Astrocyte (in vitro differentiated cells and primary cell): Measurements from ENCODE around the gene ATP5F1D. TPM values are rescaled to one million over a fixed set of nuclear protein-coding genes. Genes with fewer than 3 reads are reported as not detected.

Experiments used
- DNase-seq: peaks from one replicate; pipeline ENCODE4 v3.0.0-alpha.2; 2010; ENCODE audit warnings: low read depth
- FAIRE-seq: peaks from 2 replicates; lab custom pipeline; 2011; peaks lifted over from hg19 to GRCh38; lab: Jason Lieb, UNC
- H2AFZ ChIP-seq: 2 replicates; pipeline ENCODE4 v1.6.0; 2012; ENCODE audit warnings: low read depth, low read length, inconsistent platforms
- H3K27ac ChIP-seq: 2 replicates; pipeline ENCODE4 v1.5.1; 2011; ENCODE audit warnings: low read depth, low read length, inconsistent platforms
- H3K27me3 ChIP-seq: 2 replicates; pipeline ENCODE4 v1.6.0; 2011; ENCODE audit warnings: low read length, inconsistent platforms; ENCODE audit not compliant: insufficient read depth
- H3K36me3 ChIP-seq: 2 replicates; pipeline ENCODE4 v1.5.1; 2011; ENCODE audit warnings: low read length, inconsistent platforms; ENCODE audit not compliant: insufficient read depth
- H3K4me1 ChIP-seq: 2 replicates; pipeline ENCODE4 v1.5.1; 2011; ENCODE audit warnings: low read length, inconsistent platforms; ENCODE audit not compliant: insufficient read depth
- H3K4me2 ChIP-seq: 2 replicates; pipeline ENCODE4 v1.6.0; 2012; ENCODE audit warnings: low read length, inconsistent platforms
- H3K4me3 ChIP-seq: 2 replicates; pipeline ENCODE4 v1.5.1; 2011; ENCODE audit warnings: low read depth, mild to moderate bottlenecking, low read length, inconsistent platforms; ENCODE audit not compliant: insufficient read depth
- H3K79me2 ChIP-seq: 2 replicates; pipeline ENCODE4 v1.6.0; 2012; ENCODE audit warnings: mild to moderate bottlenecking, low read length, inconsistent platforms; ENCODE audit not compliant: insufficient read depth
- H3K9ac ChIP-seq: 2 replicates; pipeline ENCODE4 v1.6.0; 2012; ENCODE audit warnings: mild to moderate bottlenecking, low read length, inconsistent platforms
- H3K9me3 ChIP-seq: 2 replicates; pipeline ENCODE4 v1.5.1; 2012; ENCODE audit warnings: low read depth, mild to moderate bottlenecking, low read length, inconsistent platforms; ENCODE audit not compliant: insufficient read depth
- H4K20me1 ChIP-seq: 2 replicates; pipeline ENCODE4 v1.6.0; 2012; ENCODE audit warnings: low read length, inconsistent platforms; ENCODE audit not compliant: insufficient read depth
- H3K27ac Mint-ChIP-seq: one replicate; pipeline ENCODE4 v1.8.0; 2021; ENCODE audit warnings: mild to moderate bottlenecking, mixed read lengths; ENCODE audit not compliant: unreplicated experiment
- H3K27me3 Mint-ChIP-seq: one replicate; pipeline ENCODE4 v1.8.0; 2021; ENCODE audit warnings: low read depth, mixed read lengths; ENCODE audit not compliant: unreplicated experiment
- H3K36me3 Mint-ChIP-seq: one replicate; pipeline ENCODE4 v1.8.0; 2021; ENCODE audit warnings: low read depth, mixed read lengths; ENCODE audit not compliant: unreplicated experiment
- H3K4me1 Mint-ChIP-seq: one replicate; pipeline ENCODE4 v1.8.0; 2021; ENCODE audit warnings: low read depth, mixed read lengths; ENCODE audit not compliant: unreplicated experiment
- H3K4me3 Mint-ChIP-seq: one replicate; pipeline ENCODE4 v1.8.0; 2021; ENCODE audit warnings: mild to moderate bottlenecking, moderate library complexity, mixed read lengths; ENCODE audit not compliant: unreplicated experiment
- H3K9me3 Mint-ChIP-seq: one replicate; pipeline ENCODE4 v1.8.0; 2021; ENCODE audit warnings: mild to moderate bottlenecking, mixed read lengths; ENCODE audit not compliant: unreplicated experiment
- EZH2 ChIP-seq: IDR thresholded peaks from 2 replicates; pipeline ENCODE4 v1.6.1; 2012; ENCODE audit warnings: mild to moderate bottlenecking, low read length, inconsistent platforms; ENCODE audit not compliant: insufficient read depth
- total RNA-seq: library from RNA; stranded (reverse); gene quantifications from 2 replicates; pipeline ENCODE4 v1.2.1, GENCODE V29; 2021
- TF ChIP-seq, protein P1 (sequence below): IDR thresholded peaks from 2 replicates; pipeline ENCODE4 v1.5.1; 2011; ENCODE audit warnings: low read depth, mild to moderate bottlenecking, inconsistent platforms, low read length, moderate library complexity; ENCODE audit not compliant: insufficient read depth

Gene ATP5F1D
- total RNA-seq, 1 donor from 2014 or later, result 154 TPM

DNA sequence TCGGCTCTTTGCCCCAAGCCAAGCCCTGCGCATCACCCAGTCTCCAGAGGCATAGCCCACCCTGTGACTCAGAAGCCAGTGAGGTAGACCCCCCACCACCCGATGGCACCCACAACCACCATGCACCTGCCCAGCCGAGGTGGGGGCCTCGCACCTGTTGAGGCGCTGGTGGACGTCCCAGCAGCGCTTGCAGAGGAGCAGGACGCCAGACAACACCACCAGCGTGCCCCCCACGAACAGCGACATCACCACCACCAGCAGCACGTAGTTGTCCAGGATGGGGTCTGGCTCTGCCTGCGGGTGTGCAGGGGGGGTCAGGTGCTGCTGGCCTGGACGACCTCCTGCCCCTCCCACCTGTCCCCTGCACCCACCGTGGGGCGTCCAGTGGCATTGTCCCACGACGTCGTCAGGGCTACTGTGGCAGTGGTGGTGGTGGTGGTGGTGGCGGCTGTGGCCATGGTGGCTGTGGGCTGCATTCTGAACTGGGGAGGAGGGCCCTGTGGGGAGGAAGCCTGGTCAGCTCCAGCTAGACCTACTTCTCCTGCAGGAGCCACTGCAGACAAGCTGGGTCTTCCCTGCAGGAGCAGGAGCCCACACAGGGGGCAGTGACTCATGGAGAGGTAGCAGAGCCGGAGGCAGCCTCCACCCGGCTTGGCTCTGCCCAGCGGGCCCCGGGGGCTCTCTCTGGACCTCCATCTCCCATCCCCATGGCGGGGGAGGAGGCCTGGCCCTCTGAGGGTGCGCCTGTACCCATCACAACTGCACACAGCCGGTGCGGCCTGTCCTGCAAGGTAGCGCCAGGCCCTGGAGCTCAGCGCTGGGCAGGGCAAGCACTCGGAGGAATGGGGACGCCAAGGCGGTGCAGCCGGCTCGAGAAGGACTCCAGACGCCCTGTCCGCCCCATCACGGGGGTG is 5.7 kb upstream of the ATP5F1D start:
- FAIRE-seq, result no peak
- Histone ChIP-seq H2AFZ (peak overlapping the region; percentile 32), H3K79me2 (peaks cover 13% of the 10 kb centered on the region), H3K27ac (no peak overlapping the region), H3K4me1 (peaks cover 28% of the 10 kb centered on the region), H3K27me3 (no peaks in the 10 kb centered on the region), H3K9ac (peak overlapping the region; percentile 61), H3K36me3 (peaks cover 3% of the 10 kb centered on the region), H3K4me3 (peak overlapping the region; percentile 57), H4K20me1 (peaks cover 48% of the 10 kb centered on the region), H3K9me3 (no peaks in the 10 kb centered on the region), H3K4me2 (peak overlapping the region; percentile 97)
- H3K36me3 Mint-ChIP-seq, result peaks cover 7% of the 10 kb centered on the region
- H3K4me3 Mint-ChIP-seq, result peak overlapping the region; percentile 50
- no peak overlapping the region for H3K27ac Mint-ChIP-seq
- H3K4me1 Mint-ChIP-seq, result peaks cover 12% of the 10 kb centered on the region
- DNase-seq, result no peak
- no peak for TF ChIP-seq EZH2
- TF ChIP-seq, protein P1, sequence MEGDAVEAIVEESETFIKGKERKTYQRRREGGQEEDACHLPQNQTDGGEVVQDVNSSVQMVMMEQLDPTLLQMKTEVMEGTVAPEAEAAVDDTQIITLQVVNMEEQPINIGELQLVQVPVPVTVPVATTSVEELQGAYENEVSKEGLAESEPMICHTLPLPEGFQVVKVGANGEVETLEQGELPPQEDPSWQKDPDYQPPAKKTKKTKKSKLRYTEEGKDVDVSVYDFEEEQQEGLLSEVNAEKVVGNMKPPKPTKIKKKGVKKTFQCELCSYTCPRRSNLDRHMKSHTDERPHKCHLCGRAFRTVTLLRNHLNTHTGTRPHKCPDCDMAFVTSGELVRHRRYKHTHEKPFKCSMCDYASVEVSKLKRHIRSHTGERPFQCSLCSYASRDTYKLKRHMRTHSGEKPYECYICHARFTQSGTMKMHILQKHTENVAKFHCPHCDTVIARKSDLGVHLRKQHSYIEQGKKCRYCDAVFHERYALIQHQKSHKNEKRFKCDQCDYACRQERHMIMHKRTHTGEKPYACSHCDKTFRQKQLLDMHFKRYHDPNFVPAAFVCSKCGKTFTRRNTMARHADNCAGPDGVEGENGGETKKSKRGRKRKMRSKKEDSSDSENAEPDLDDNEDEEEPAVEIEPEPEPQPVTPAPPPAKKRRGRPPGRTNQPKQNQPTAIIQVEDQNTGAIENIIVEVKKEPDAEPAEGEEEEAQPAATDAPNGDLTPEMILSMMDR, result no peak
- H3K27me3 Mint-ChIP-seq, result no peaks in the 10 kb centered on the region
- no peaks in the 10 kb centered on the region for H3K9me3 Mint-ChIP-seq

GRCh38 chr19:1236576-1236975 is 5.0 kb upstream of the ATP5F1D start:
- DNase-seq, result no peak
- peak overlapping the region; percentile 32 for H2AFZ ChIP-seq
- no peak for FAIRE-seq

More at GRCh38 chr19:1236576-1236975, 5.0 kb upstream of the ATP5F1D start:
- Histone ChIP-seq H4K20me1 (peaks cover 46% of the 10 kb centered on the region), H3K9ac (peak overlapping the region; percentile 79), H3K79me2 (peaks cover 13% of the 10 kb centered on the region), H3K36me3 (peaks cover 3% of the 10 kb centered on the region), H3K27me3 (no peaks in the 10 kb centered on the region), H3K4me2 (peak overlapping the region; percentile 97), H3K27ac (no peak overlapping the region), H3K4me1 (peaks cover 34% of the 10 kb centered on the region), H3K9me3 (no peaks in the 10 kb centered on the region), H3K4me3 (peak overlapping the region; percentile 68)
- no peaks in the 10 kb centered on the region for H3K27me3 Mint-ChIP-seq
- no peaks in the 10 kb centered on the region for H3K9me3 Mint-ChIP-seq
- peaks cover 7% of the 10 kb centered on the region for H3K36me3 Mint-ChIP-seq
- TF ChIP-seq, protein P1, result no peak
- TF ChIP-seq EZH2, result no peak
- H3K27ac Mint-ChIP-seq, result no peak overlapping the region
- peaks cover 12% of the 10 kb centered on the region for H3K4me1 Mint-ChIP-seq
- H3K4me3 Mint-ChIP-seq, result peak overlapping the region; percentile 50
